ENCODE results near the gene JPT2.

- TF ChIP-seq CTCF (IDR thresholded peaks at IDR 0.05; ENCODE audit: insufficient read depth, low read length, poor library complexity, severe bottlenecking) (no peak), EZH2phosphoT487 (conservative IDR thresholded peaks at IDR 0.05; ENCODE audit: low read length) (no peak)
These were observed 48.8 kb downstream of the JPT2 start for GRCh38 chr16:1726661-1727502.

Data from SU-DHL-6 (cell line).